ENCODE results near the gene LGMN.
"Not testable (repeated sequence)": the region's sequence is repeated elsewhere in the genome, so short reads cannot be mapped to it uniquely, and the experiment has no call there.

LGMN gene

DNA sequence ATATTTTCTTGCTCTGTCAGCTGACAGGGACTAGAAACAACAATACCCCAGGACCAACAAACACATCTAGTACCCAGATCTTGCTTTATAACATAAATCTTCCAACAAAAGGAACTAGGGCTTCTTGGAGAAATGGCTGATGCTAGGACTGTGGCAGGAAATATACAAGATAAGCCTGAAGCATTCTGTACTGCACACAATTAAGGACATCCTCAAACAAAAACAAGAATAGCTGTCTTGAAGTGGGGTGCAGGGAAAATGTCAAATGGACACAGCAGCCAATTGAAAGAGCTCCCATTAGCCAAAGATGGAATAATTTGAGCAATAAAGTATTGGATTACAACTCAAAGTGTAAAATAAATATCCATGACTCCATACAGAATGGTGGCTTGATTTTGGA is 50.0 kb downstream of the LGMN start:
- DNase-seq (ENCODE audit: low read depth in 1 of 2, low spot score in 1 of 2), result no peak

DNA sequence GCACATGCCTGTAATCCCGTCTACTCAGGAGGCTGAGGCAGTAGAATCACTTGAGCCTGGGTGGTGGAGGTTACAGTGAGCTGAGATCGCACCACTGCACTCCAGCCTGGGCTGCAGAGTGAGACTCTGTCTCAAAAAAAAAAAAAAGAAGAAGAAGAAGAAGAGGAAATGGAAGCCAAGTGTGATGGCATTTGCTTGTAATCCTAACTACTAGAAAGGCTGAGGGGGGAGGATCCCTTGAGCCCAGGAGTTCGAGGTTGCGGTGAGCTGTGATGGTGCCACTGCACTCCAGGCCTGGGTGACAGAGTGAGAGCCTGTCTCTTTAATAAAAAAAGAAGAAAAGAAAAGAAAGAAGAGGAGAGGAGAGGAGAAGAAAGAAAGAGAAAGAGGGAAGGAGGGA is 52.1 kb downstream of the LGMN start:
- DNase-seq (ENCODE audit: low read depth in 1 of 2, low spot score in 1 of 2), result no peak

DNA sequence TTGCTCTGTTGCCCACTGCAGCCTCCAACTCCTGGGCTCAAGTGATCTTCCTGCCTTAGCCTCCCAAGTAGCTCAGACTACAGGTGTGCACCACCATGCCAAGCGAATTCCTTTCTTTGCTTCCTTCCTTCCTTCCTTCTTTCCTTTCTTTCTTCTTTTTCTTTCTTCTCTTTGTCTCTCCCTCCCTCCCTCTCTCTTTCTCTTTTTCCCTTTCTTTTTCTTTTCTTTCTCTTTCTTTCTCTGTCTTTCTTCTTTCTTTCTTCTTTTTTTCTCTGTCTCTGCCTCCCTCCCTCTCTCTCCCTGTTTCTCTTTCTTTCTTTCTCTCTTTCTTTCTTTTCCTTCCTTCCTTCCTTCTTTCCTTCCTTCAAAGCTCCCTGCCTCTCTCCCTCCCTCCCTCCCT is 52.9 kb downstream of the LGMN start:
- no peak for DNase-seq (ENCODE audit: low read depth in 1 of 2, low spot score in 1 of 2)

DNA sequence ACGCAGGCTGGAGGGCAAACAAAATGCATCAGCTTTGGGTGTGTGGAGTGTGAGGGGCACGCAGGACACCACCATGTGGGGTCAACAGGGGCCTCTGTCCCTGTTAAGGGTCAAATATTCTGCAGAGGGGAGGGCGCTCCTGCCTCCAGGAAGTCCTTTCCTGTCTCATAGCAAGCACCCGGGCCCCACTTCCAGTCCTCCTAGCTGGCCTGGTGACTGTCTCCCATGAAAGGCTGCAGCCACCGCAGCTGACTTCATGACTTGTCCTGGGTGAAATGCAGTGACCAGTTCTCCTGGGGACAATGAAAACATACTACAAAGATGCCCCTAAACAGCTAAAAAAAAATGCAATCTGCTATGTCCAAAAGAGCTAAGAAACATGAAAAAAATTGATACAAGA is 53.6 kb downstream of the LGMN start:
- no peak for DNase-seq (ENCODE audit: low read depth in 1 of 2, low spot score in 1 of 2)

DNA sequence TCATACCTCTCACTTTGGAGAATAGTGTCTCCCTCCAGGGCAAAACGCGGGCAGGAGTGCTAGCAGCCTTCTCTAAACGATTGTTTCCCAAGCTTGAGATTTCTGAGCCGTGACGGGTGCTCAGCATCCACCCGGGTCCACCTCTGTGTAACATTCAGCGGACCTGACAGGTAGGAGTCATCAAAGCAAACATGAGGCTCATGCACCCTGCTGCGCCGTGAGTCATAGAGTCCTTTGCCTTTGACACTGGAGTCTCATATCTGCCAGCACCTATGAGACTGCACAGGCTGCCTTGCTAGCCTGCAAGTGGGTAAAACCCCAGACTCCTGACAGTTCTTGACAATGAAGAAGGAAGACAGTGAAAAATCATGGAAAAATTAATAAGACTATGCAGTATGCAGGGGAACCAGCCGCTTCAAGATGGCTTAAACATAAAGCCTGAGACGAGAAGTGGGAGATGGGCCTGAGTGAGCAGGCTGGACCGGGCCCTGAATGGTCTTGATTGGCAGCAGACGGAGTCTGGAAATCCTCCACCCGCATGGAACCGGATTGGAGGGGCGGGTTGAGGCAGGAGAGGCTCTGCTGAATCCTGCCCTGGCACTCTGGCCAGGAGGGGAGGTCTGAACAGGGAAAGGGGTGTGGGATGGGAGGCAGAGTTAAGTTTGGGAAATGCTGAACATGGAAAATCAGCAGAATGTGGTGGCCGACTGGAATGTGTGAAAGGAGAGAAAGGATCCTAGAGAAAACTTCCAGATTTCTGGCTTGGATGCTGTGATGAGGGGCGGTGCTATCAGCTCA is 54.2 kb downstream of the LGMN start:
- DNase-seq (ENCODE audit: low read depth in 1 of 2, low spot score in 1 of 2), result no peak

DNA sequence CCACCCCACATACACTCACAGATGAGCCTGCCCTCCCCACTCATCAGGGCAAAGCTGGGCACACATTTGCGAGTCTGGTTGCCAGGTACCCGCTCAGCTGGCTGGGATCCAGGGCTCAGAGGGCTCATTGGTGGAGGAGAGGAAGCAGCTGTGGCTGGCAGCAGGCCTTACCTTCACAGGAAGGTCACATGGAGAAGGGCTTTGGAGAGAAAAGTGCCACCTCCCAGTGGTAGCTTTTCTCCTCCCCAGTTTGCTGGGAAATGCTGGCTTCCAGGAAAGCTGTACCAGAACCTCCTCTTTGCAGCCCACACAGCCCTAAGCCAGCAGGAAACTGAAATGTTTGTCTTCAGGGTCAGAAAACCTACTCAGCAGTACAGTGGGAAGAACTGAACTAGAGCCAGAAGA is 55.6 kb downstream of the LGMN start:
- peak in 1 of 2 donors; percentile 19 for DNase-seq (ENCODE audit: low read depth in 1 of 2, low spot score in 1 of 2)

DNA sequence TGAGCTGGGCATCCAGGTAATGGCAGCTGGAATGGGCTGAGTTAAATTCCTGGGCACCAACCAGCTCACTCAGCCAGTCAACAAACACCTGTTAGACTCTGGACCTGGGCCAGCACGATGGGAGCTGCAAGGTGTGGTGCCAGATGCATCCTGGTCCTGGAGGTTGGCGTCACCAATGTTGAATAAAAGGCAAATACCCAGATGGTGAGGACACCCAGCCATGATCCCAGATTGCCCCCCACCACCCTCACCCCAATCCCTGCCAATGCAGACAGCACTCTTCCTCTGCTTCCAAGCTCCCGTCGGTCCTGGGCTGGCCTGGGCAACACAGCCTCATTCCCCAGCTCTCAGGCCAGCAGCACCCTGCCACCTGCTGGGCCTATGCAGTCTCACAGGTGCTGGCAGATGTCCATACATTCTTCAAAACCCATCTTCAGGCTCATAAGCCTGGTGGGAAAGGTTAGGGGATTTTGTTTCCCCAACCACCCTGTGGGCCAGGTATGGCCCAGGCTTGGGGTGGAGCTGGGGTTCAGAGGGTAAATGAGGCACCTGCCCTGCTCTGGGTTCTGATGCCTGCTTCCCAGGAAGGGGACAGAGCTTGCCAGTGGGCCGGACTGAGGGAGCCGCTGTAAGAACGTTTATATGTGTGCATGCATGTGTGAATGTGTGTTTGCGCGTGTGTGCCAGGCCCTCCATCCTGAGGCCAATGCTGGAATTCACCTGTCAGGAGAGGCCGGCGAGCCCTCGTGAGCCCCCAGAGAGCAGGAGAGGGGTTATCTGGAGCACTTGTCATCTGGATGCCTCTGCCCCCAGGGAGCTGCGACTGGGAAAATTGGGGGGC is 58.0 kb downstream of the LGMN start:
- no peak for DNase-seq (ENCODE audit: low read depth in 1 of 2, low spot score in 1 of 2)

DNA sequence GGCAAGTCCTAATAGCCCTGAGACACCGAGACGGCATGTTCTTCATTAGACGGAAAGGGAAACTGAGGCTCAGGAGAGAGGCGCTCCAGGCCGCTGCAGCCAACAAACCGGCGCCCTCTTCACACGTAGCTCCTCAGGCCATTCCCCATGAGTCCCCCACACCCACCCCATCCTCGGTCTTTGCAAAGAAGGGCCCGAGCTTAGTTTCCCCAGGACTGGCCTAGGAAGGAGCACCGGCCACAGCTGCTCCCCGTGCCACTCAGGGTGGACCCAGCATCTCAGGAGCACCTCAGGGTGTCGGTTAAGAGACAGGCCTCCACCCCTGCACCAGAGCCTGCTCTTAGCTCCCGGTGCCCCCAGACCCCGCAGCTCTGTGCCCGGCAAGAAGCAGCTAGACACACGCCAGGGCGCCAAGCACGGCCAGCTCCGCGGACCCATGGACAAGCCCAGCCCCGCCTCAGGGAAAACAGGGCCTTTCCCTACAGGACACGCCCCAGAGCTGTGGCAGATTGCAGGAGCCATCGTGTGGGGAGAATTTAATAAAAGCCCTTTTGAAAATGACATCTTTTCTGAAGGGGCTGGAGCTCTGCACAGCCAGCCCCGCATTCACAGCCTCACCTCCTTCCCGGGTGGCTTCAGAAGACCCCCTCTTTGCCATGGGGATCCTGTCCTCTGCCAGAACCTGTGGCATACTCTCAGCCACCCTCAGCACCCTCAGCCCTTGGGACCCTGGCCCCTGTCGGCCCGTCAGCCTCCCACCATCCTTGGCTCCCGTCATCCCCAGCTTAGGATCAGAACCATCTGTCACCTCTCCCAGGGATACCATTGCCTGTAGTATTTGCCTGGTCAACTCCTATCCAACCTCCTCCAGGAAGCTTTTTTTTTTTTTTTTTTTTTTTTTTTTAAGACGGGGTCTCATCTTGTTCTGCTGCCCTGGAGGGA is 59.7 kb downstream of the LGMN start:
- no peak for DNase-seq (ENCODE audit: low read depth in 1 of 2, low spot score in 1 of 2)

DNA sequence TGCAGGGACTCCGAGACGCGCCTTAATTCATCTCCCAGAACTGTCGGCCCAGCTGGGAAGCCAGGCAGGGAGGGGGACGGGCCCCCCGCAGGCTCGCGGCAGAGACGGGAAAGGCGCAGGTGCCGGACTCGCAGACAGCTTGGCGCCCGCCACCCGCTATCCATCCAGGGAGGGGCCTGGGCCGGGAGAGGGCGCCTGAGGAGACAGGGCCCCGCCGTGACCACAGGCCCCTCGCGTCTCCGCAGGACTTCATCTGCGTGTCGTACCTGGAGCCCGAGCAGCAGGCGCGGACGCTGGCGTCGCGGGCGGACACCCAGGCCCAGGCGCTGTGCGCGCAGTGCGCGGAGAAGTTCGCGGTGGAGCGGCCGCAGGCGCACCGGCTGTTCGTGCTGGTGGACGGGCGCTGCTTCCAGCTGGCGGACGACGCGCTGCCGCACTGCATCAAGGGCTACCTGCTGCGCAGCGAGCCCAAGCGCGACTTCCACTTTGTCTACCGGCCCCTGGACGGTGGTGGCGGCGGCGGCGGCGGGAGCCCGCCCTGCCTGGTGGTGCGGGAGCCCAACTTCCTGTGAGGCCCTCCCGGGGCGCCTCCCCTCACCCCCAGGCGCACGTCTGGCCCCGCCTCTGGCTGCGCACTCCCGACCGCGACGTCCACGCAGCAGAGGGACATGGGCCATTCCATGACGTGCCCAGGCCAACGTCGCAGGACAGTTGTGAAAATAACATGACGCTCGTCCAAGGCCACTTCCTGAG is 60.6 kb downstream of the LGMN start:
- DNase-seq (ENCODE audit: low read depth in 1 of 2, low spot score in 1 of 2), result no peak

DNA sequence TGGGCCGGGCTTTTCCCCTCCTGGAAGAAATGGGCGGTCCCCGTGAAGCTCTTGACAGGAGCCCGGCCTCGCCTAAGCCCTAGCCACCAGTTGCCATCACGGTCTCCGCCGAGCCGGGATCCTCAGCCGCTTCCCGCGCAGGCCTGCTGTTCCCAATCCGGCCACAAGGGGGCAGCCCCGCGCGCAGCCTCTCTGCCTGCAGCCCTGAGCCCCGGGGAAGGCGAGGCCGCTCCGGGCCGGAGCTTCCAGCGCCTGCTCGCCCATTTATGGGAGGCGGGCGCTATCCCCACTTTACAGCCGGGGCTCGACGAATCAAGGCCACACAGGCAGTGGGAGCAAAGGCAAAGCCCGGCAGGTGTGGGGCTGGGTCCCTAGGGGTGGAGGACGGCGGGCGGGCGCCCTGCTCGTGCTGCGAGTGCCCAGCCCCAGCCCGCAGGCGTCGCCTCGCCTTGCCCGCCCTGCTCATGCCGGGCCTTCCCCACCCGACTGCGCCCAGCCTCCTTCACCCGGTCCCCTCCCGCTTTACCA is 61.5 kb downstream of the LGMN start:
- peak; percentile 40 to 66 for DNase-seq (ENCODE audit: low read depth in 1 of 2, low spot score in 1 of 2)

DNA sequence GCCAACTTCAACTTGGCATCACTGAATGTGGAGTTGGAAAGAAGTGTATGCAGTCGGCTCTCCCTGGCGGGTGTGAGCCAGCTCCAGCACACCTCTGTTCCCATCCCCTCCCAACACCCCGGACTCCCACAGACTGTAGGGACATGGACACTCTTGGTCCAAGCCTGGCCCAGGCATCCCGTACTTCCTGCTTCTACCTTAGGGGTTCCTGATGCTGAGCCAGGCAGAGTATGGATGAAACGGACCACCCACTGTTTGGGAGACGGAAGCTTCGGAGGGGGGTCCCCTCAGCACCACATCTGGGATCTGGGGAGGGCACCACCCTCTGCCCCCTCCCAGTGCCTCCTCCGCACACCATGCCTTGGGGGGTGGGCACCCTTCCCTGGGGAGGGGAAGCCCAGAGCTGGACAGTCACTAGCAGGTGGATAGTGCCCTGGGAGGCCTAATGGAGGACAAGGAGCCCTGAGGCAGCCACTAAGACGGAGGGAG is 62.0 kb downstream of the LGMN start:
- no peak for DNase-seq (ENCODE audit: low read depth in 1 of 2, low spot score in 1 of 2)

DNA sequence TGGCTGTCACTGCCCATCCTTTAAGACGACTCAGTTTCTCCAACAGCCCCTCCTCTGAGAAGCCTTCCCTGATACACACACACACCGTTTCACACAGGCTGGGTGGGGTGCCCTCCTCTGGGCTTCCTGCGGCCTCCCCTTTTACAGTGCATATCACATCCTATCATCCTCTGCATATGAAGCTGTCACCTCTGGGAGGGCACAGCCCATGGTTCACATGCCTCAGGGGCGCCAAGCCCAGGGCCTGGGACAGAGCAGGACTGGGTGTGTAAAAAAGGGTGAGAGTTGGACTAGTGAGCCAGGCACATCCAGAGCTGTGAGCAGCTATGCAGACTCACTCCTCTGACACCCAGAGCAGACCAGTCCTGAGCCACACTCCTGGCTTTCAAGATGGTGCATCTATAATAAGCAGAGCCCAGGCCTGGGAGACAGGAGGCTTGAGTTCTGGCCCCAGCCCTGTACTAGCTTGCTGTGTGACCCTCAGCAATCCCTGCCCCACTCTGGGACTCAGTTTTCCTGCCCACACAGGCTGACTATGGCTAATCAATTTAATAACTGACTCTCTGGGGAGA is 62.6 kb downstream of the LGMN start:
- no peak for DNase-seq (ENCODE audit: low read depth in 1 of 2, low spot score in 1 of 2)

DNA sequence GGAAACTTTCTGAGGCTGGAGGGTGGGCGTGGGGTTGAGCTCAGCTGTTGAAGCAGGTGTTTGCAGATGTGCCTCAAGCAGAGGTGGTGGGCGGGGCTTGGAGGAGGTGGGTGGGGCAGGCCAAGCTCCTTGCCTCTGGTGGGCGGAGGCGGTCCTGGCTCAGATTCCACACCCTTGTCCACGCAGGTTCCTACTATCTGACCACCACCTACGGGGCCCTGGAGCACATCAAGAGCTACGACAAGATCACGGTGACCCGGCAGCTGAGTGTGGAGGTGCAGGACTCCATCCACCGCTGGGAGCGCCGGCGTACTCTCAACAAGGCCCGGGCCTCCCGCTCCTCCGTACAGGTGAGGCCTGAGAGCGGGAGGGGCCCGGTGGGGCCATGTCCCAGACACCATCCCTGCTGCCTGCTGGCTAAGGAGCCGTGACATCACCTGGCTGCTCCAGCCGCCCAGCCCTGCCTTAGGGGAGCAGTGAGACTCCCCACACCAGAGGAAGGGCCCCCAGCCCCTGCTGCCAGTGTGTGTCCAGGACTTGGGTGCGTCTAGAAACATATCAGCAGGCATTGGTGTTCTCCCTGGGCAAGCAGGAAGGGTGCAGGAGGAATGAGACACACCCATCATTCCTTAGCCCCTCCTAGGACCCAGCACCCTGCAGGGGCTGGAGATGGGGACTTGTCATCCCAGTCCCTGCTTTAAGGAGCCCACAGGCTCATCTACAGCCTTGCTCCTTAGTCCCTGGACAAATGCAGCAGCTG is 63.4 kb downstream of the LGMN start:
- DNase-seq (ENCODE audit: low read depth in 1 of 2, low spot score in 1 of 2), result no peak

DNA sequence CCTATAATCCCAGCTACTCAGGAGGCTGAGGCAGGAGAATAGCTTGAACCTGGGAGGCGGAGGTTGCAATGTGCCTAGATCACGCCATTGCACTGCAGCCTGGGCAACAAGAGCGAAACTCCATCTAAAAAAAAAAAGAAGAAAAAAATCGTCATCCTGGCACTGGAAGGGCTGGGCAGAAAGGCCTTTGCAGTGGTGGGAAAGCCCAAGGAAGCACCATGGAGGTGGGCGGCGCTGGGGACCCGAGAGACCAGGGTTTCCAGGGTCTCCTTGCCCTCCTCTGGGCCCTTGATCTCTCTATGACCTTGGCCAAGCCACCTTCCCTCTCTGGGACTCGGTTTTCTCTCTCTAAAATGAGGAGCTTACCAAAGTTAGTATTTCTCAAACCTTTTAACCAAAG is 65.4 kb downstream of the LGMN start:
- no peak for DNase-seq (ENCODE audit: low read depth in 1 of 2, low spot score in 1 of 2)

DNA sequence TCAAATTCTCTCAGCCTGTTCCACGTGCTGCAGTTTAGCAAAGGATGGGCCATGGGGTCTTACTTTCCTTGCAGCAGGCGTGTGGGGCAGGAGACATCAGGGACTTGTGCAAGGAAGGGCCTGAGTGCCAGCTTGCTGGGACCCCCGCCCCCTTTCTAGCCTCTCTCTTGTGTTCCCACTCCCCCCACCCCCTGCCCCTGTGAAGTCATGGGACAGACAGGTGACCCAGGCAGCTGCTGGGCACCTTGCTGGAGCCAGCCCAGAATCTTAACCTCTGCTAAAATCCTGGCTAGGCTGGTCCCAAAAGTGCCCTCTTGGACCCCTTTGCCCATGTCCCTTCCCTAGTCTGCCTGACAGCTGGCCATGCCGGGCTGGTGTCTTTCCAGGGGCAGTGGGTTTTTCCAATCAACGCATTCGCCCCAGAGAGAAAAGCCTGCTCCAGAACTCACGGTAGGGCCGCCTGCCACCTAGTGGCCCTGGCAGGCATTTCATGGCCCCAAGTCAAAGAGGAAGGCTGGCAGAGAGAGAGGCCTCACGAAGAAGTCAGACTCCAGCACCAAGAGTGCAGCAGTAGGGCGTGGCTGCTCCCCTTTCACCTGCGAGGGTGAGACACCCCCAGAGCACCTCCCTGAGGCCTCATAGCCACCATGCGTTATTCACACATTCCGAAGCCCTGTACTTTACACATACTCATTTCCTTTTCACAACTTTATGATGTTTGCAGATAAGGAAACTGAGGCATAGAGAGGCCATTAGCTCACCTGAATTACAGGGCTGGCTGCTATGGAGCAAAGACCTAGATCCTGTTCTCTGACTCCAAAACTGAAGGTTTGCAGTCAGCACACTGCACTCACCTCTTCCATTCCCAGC is 67.4 kb downstream of the LGMN start:
- DNase-seq (ENCODE audit: low read depth in 1 of 2, low spot score in 1 of 2), result peak; percentile 49 to 58

DNA sequence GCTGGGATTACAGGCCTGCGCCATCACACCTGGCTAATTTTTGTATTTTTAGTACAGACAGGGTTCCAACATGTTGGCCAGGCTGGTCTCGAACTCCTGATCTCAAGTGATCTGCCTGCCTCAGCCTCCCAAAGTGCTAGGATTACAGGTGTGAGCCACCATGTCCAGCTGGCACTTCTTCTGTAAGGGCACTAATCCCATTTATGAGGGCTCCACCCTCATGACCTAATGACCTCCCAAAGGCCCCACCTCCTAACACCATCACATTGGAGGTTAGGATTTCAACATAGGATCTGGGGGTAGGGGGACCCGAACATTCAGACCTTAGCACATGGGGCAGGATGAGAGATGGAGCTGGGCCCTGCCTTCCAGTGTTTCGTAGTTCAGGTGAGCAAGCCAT is 68.1 kb downstream of the LGMN start:
- DNase-seq (ENCODE audit: low read depth in 1 of 2, low spot score in 1 of 2), result not testable (repeated sequence)

DNA sequence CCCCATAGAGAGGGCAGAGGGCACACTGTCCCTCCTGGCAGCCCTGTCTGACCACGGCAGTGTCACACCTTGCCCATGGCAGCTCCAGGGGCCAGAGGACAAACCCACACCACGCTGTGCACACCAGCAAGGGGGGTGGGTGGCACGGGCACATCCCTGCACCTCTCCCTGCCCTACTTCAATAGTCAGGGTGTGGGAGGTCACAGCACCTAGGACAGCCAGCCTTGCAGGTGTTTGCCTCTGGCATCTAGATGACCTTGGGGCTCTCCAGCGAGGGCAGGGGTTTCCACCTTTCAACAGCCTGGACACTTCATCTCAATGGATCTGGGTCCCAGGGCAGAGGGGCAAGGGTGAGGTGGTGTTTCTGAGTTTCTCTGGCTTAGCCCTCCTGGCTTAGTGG is 69.2 kb downstream of the LGMN start:
- DNase-seq (ENCODE audit: low read depth in 1 of 2, low spot score in 1 of 2), result no peak

DNA sequence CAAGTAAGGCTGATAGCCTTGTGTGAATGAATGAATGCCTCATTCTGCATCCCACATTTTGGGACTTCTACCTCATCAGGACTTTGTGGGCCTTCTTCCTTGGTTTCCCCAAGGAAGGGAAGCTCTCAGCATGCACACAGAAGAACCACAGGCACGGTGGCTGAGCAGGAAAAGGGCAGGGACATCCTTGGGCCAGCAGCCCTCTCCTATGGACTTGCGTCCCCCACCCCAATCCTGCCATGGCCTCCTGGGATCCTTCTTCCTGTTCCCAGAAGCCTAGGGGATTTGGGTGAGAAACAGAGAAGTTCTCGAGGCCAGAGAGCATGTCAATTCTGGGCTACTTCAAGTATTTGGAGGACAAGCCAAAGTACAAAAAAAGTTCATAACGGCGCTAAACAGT is 69.7 kb downstream of the LGMN start:
- DNase-seq (ENCODE audit: low read depth in 1 of 2, low spot score in 1 of 2), result no peak

Data from activated T-helper 1 cell treated with anti-CD3 and anti-CD28 coated beads, Interleukin-2, amount 50 U/mL, for 16 hours (primary cell).